Spleen (tissue), 11 donors: ENCODE data around the gene UGT1A4. TPM values are rescaled to one million over a fixed set of nuclear protein-coding genes. Genes with fewer than 3 reads are reported as not detected.

Experiments
- DNase-seq: peaks from one replicate; pipeline ENCODE4 v3.0.0-alpha.2; 2020
- H3K27ac ChIP-seq, 8 donors: fragments of 200-600 bp; sonication (generic) in 7 of 8; 1 replicate in 4 of 8; 2 replicates in 4 of 8; pipeline versions ENCODE4 v1.5.0 to v1.8.0; 2016 to 2021; ENCODE audit warnings: inconsistent platforms in 4 of 8, mild to moderate bottlenecking in 4 of 8, moderate library complexity in 1 of 8
- H3K27me3 ChIP-seq, 7 donors: fragments of 200-600 bp; sonication (generic) in 6 of 7; replicated peaks in 1 of 7; 1 replicate in 4 of 7; 2 replicates in 3 of 7; pipeline versions ENCODE4 v1.5.0 to v1.8.0; 2016 to 2021; ENCODE audit warnings: inconsistent platforms in 3 of 7, mild to moderate bottlenecking in 1 of 7
- H3K36me3 ChIP-seq, 6 donors: fragments of 200-600 bp; sonication (generic) in 5 of 6; 1 replicate in 4 of 6; 2 replicates in 2 of 6; pipeline versions ENCODE4 v1.5.0 to v1.8.0; 2016 to 2021; ENCODE audit warnings: inconsistent platforms in 2 of 6
- H3K4me1 ChIP-seq, 6 donors: fragments of 200-600 bp; sonication (generic) in 5 of 6; 1 replicate in 3 of 6; 2 replicates in 3 of 6; pipeline versions ENCODE4 v1.5.0 to v1.8.0; 2016 to 2021; ENCODE audit warnings: inconsistent platforms in 3 of 6
- H3K4me3 ChIP-seq, 8 donors: fragments of 200-600 bp; sonication (generic) in 7 of 8; 1 replicate in 4 of 8; 2 replicates in 4 of 8; pipeline versions ENCODE4 v1.5.0 to v1.8.0; 2016 to 2021; ENCODE audit warnings: inconsistent platforms in 4 of 8, mild to moderate bottlenecking in 4 of 8, moderate library complexity in 2 of 8
- H3K9me3 ChIP-seq, 8 donors: fragments of 200-600 bp; sonication (generic) in 7 of 8; 1 replicate in 4 of 8; 2 replicates in 4 of 8; pipeline versions ENCODE4 v1.5.0 to v1.8.0; 2016 to 2021; ENCODE audit warnings: inconsistent platforms in 4 of 8
- POLR2A ChIP-seq, 3 donors: fragments of 450-650 bp; IDR thresholded peaks; one replicate each; pipeline ENCODE4 v1.5.1; 2017; ENCODE audit warnings: antibody characterized with exemption in 3 of 3, mild to moderate bottlenecking in 1 of 3
- POLR2AphosphoS5 ChIP-seq, 3 donors: sonication (generic); formaldehyde crosslinking; IDR thresholded peaks; one replicate each; pipeline ENCODE4 v1.5.1; 2017; ENCODE audit warnings: antibody characterized with exemption in 3 of 3
- WGBS, 5 donors: extraction: QIAGEN DNeasy Blood & Tissue Kit in 3 of 5; methylation state at CpG; one replicate each; pipeline versions ENCODE4 v1.1.5 to v1.1.7; 2013 to 2018; 5-methylcytosine and 5-hydroxymethylcytosine counted together
- intact Hi-C: fragments of 100-400 bp; cut with DNase I; formaldehyde crosslinking; loops from one replicate; pipeline ENCODE4 v1.15.0; 2023; ENCODE audit warnings: low total_unique reads
- polyA plus RNA-seq, 3 donors: library from polyadenylated mRNA; stranded (reverse); fragments of 200-250 nt; gene quantifications; one replicate each; pipeline ENCODE4 v1.2.1, GENCODE V29; 2013
- total RNA-seq, 7 donors: library from RNA; depleted of rRNA in 3 of 7; stranded (reverse); fragments of >200 nt in 3 of 7; fragmentation: NEBNext Ultra II Directional in 4 of 7; extraction: Animal tissue kit (Norgen Biotek cat#: 25700) in 4 of 7; gene quantifications; one replicate each; pipeline versions ENCODE4 v1.1.0 to v1.2.1, GENCODE V29; 2016 to 2021
- TF ChIP-seq, protein P1 (sequence below), 11 experiments: fragments of 200-600 bp in 7 of 11; fragments of 450-650 bp in 4 of 11; sonication (generic) in 4 of 11; IDR thresholded peaks in 8 of 11; conservative IDR thresholded peaks in 3 of 11; 1 replicate in 7 of 11; 2 replicates in 4 of 11; pipeline versions ENCODE4 v1.4.0 to v1.8.0; 2016 to 2021; ENCODE audit warnings: antibody characterized with exemption in 11 of 11, inconsistent platforms in 4 of 11, mild to moderate bottlenecking in 1 of 11
- donor health status: healthy with polysubstance abuse.
- donor health status: DM: no; HTN: no; CAD: no; lungs with moderate emphysema.
- donor health status: DM: no; HTN: no; CAD: no.
- donor health status: Bipolar disorder and iron deficiency.
- donor health status: healthy.
- donor health status: DM: no; HTN: no; CAD: no.
- donor health status: DM: yes; HTN: yes; CAD: no.

UGT1A4 gene
- total and polyA plus RNA-seq, 10 donors: not detected

DNA sequence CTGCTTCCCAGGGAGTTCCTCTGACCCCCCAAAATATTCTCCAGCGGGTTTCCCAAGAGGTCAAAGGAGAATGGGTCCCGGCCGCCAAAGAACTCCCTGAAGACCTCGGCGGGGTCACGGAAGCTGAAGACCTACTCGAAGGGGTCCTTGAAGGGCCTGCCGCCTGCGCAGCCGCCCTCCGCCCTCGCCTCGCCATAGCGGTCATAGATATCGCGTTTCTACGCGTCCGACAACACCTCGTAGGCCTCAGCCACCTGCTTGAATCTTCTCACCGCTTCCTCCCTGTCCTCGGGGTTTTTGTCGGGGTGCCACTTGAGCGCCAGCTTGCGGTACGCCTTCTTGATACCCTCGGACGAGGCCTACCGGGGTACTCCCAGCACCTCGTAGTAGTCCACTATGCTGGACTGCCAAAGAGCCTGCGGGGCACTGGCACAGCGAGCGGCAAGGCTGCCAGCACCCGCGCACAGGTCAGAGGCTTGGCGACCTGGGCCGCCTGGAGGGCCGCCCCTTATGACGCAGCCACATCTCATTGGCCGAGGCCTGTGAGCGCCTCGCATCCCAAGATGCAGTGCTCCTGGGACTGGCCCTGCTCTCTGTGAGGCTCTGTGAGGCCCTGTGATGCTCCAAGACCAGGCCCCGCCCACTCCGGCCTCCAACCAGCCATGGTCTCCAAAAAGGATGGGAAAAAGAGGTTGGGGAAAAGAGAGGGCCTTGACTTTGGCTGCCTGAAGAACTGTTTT, 36.5 kb downstream of the UGT1A4 start:
- no peak overlapping the region for H3K4me3 ChIP-seq

DNA sequence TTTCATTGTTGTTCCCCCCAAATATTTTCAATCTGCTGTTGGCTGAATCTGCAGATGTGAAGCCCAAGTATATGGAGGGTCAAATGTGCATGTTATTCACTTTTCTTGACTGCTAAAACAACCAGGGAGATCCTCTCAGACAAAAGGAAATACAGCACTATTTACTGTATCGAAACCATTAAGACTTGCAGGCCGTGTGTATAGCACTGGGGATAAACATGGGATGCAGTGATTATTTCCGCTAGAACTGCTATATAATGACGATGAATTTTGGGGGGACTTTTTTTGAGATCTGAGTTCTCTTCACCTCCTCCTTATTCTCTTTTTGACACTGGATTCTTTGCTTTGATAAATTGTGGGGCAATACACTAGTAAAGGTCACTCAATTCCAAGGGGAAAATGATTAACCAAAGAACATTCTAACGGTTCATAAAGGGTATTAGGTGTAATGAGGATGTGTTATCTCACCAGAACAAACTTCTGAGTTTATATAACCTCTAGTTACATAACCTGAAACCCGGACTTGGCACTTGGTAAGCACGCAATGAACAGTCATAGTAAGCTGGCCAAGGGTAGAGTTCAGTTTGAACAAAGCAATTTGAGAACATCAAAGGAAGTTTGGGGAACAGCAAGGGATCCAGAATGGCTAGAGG, 38.0 kb downstream of the UGT1A4 start:
- DNase-seq: no peak
- no peak overlapping the region for H3K4me3 ChIP-seq

More for the DNA sequence above, 36.5 kb downstream of the UGT1A4 start:
- H3K9me3 ChIP-seq: peaks cover 0 to 19% (median 15%) of the 10 kb centered on the region in 8 donors
- TF ChIP-seq, protein P1, sequence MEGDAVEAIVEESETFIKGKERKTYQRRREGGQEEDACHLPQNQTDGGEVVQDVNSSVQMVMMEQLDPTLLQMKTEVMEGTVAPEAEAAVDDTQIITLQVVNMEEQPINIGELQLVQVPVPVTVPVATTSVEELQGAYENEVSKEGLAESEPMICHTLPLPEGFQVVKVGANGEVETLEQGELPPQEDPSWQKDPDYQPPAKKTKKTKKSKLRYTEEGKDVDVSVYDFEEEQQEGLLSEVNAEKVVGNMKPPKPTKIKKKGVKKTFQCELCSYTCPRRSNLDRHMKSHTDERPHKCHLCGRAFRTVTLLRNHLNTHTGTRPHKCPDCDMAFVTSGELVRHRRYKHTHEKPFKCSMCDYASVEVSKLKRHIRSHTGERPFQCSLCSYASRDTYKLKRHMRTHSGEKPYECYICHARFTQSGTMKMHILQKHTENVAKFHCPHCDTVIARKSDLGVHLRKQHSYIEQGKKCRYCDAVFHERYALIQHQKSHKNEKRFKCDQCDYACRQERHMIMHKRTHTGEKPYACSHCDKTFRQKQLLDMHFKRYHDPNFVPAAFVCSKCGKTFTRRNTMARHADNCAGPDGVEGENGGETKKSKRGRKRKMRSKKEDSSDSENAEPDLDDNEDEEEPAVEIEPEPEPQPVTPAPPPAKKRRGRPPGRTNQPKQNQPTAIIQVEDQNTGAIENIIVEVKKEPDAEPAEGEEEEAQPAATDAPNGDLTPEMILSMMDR (IDR thresholded peaks at IDR 0.05 in 8 of 11, conservative IDR thresholded peaks at IDR 0.05 in 3 of 11): no peak
- TF ChIP-seq POLR2AphosphoS5 (IDR thresholded peaks at IDR 0.05): no peak
- TF ChIP-seq POLR2A (IDR thresholded peaks at IDR 0.05): no peak
- no peaks in the 10 kb centered on the region for H3K4me1 ChIP-seq
- no peaks in the 10 kb centered on the region for H3K36me3 ChIP-seq
- intact Hi-C loops: no loop called here
- peaks cover 0 to 13% (median 0%) of the 10 kb centered on the region in 7 donors for H3K27me3 ChIP-seq
- H3K27ac ChIP-seq: no peak overlapping the region
- DNase-seq: no peak
- WGBS, 5 donors: 91 to 96% (median 93%) methylated on average over 39 to 44 of the region's 44 CpGs

DNA sequence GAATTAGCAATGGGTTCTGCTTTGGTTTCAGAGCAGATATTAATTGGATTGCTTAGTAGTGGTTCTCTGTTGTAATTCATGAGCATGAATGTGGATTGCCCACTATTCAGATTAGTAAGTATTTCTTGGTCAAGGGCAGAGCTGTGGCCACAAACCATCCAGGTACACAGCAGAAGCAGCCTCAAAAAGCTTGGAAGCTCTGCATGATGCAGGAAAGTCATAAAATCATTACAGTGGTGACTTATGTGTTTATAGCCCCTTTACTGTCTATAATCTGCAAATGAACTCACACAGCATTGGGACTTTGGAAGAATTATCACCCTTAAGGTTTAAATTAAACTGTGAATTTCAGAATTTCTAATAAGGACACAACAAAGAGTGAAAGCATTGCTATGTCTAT, 39.6 kb downstream of the UGT1A4 start:
- Histone ChIP-seq H3K4me3 (no peak overlapping the region), H3K36me3 (no peaks in the 10 kb centered on the region), H3K4me1 (no peaks in the 10 kb centered on the region), H3K27me3 (peaks cover 0 to 6% (median 0%) of the 10 kb centered on the region in 7 donors), H3K9me3 (no peaks in the 10 kb centered on the region), H3K27ac (no peak overlapping the region)
- intact Hi-C loops: no loop called here
- no peak for DNase-seq
- TF ChIP-seq POLR2AphosphoS5 (IDR thresholded peaks at IDR 0.05): no peak
- TF ChIP-seq POLR2A (IDR thresholded peaks at IDR 0.05): no peak
- TF ChIP-seq, protein P1 (IDR thresholded peaks at IDR 0.05 in 8 of 11, conservative IDR thresholded peaks at IDR 0.05 in 3 of 11): no peak

More for the DNA sequence above, 38.0 kb downstream of the UGT1A4 start:
- H3K36me3 ChIP-seq: no peaks in the 10 kb centered on the region
- H3K9me3 ChIP-seq: peaks cover 0 to 4% (median under 1%) of the 10 kb centered on the region in 8 donors
- TF ChIP-seq, protein P1 (IDR thresholded peaks at IDR 0.05 in 8 of 11, conservative IDR thresholded peaks at IDR 0.05 in 3 of 11): no peak
- TF ChIP-seq POLR2A (IDR thresholded peaks at IDR 0.05) (no peak), POLR2AphosphoS5 (IDR thresholded peaks at IDR 0.05) (no peak)
- H3K27ac ChIP-seq: no peak overlapping the region
- H3K27me3 ChIP-seq: peaks cover 0 to 13% (median 0%) of the 10 kb centered on the region in 7 donors
- intact Hi-C loops: no loop called here
- WGBS, 5 donors: 78 to 86% (median 79%) methylated on average over 7 of the region's 7 CpGs
- H3K4me1 ChIP-seq: no peaks in the 10 kb centered on the region

DNA sequence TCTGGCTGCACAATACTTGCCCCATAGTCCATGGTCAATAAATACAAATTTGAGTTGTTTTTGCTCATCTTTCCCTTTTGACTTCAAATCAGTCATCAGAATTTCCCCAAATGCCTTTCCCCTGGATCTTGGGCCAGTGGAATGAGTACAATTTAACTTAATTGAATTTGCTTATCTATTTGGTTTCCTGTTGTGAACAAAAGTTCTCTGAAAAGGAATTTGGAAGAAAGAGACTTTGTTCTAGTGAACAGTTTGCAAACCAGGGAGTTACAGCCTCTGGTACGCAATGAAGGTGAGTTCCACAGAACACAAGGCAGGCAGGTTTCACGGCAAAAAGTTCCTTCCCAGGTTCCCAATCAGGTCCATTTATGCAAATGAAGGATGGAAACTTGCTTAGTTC, 40.3 kb downstream of the UGT1A4 start:
- intact Hi-C loops: no loop called here
- TF ChIP-seq POLR2A (IDR thresholded peaks at IDR 0.05) (no peak), POLR2AphosphoS5 (IDR thresholded peaks at IDR 0.05) (no peak)
- TF ChIP-seq, protein P1 (IDR thresholded peaks at IDR 0.05 in 8 of 11, conservative IDR thresholded peaks at IDR 0.05 in 3 of 11): no peak
- no peaks in the 10 kb centered on the region for H3K4me1 ChIP-seq
- no peak overlapping the region for H3K4me3 ChIP-seq
- peaks cover 0 to 8% (median 0%) of the 10 kb centered on the region in 7 donors for H3K27me3 ChIP-seq
- H3K36me3 ChIP-seq: no peaks in the 10 kb centered on the region
- DNase-seq: no peak
- H3K9me3 ChIP-seq: no peaks in the 10 kb centered on the region
- no peak overlapping the region for H3K27ac ChIP-seq
- WGBS, 5 donors: 83 to 90% (median 87%) methylated on average over 2 of the region's 2 CpGs
